Measurements from ENCODE around the gene MINAR2. TPM values are rescaled to one million over a fixed set of nuclear protein-coding genes. Genes with fewer than 3 reads are reported as not detected.
A peak's percentile ranks its signal among the peaks of the same experiment; 100 is the strongest.

The MINAR2 gene
- 0.34 TPM for total RNA-seq (ENCODE audit: unreplicated experiment)
- long read RNA-seq: 0 reads

GRCh38 chr5:129747572-129748407 lies at the start of gene MINAR2:
TSS of gene MINAR2 (plus strand) at chr5:129748094. CDS start at chr5:129748191, 97 bp downstream.
- DNase-seq: peak; percentile 19
- no peaks in the 10 kb centered on the region for H3K27me3 Mint-ChIP-seq (ENCODE audit: unreplicated experiment)
- peaks cover 8% of the 10 kb centered on the region for H3K4me1 Mint-ChIP-seq (ENCODE audit: low read depth, unreplicated experiment)
- H3K36me3 Mint-ChIP-seq (ENCODE audit: unreplicated experiment): no peaks in the 10 kb centered on the region
- H3K4me3 Mint-ChIP-seq (ENCODE audit: unreplicated experiment): no peak within 1 kb of the TSS
- H3K27ac Mint-ChIP-seq (ENCODE audit: unreplicated experiment): peak within 1 kb of the TSS; percentile 84
- H3K9me3 Mint-ChIP-seq (ENCODE audit: unreplicated experiment): no peaks in the 10 kb centered on the region
- TF ChIP-seq CTCF (IDR thresholded peaks at IDR 0.05; ENCODE audit: partially characterized antibody, unreplicated experiment): no peak

GRCh38 chr5:129698661-129699060 lies 49.2 kb upstream of the MINAR2 start:
- peak; percentile 31 for TF ChIP-seq CTCF (IDR thresholded peaks at IDR 0.05; ENCODE audit: partially characterized antibody, unreplicated experiment)
- DNase-seq: no peak

GRCh38 chr5:129716235-129716634 lies 31.7 kb upstream of the MINAR2 start:
- H3K9me3 Mint-ChIP-seq (ENCODE audit: unreplicated experiment): peaks cover 2% of the 10 kb centered on the region
- H3K4me1 Mint-ChIP-seq (ENCODE audit: low read depth, unreplicated experiment): no peaks in the 10 kb centered on the region
- no peak for DNase-seq
- no peak overlapping the region for H3K27ac Mint-ChIP-seq (ENCODE audit: unreplicated experiment)
- no peak overlapping the region for H3K4me3 Mint-ChIP-seq (ENCODE audit: unreplicated experiment)
- no peak for TF ChIP-seq CTCF (IDR thresholded peaks at IDR 0.05; ENCODE audit: partially characterized antibody, unreplicated experiment)
- no peaks in the 10 kb centered on the region for H3K36me3 Mint-ChIP-seq (ENCODE audit: unreplicated experiment)
- no peaks in the 10 kb centered on the region for H3K27me3 Mint-ChIP-seq (ENCODE audit: unreplicated experiment)

More at GRCh38 chr5:129698661-129699060, 49.2 kb upstream of the MINAR2 start:
- Mint-ChIP-seq H3K9me3 (ENCODE audit: unreplicated experiment) (peaks cover 1% of the 10 kb centered on the region), H3K4me1 (ENCODE audit: low read depth, unreplicated experiment) (no peaks in the 10 kb centered on the region), H3K36me3 (ENCODE audit: unreplicated experiment) (no peaks in the 10 kb centered on the region), H3K4me3 (ENCODE audit: unreplicated experiment) (no peak overlapping the region), H3K27ac (ENCODE audit: unreplicated experiment) (no peak overlapping the region), H3K27me3 (ENCODE audit: unreplicated experiment) (no peaks in the 10 kb centered on the region)

- no peak overlapping the region for H3K27ac Mint-ChIP-seq (ENCODE audit: unreplicated experiment)
- no peaks in the 10 kb centered on the region for H3K36me3 Mint-ChIP-seq (ENCODE audit: unreplicated experiment)
- H3K9me3 Mint-ChIP-seq (ENCODE audit: unreplicated experiment): peaks cover 2% of the 10 kb centered on the region
- H3K4me1 Mint-ChIP-seq (ENCODE audit: low read depth, unreplicated experiment): no peaks in the 10 kb centered on the region
- H3K27me3 Mint-ChIP-seq (ENCODE audit: unreplicated experiment): no peaks in the 10 kb centered on the region
- TF ChIP-seq CTCF (IDR thresholded peaks at IDR 0.05; ENCODE audit: partially characterized antibody, unreplicated experiment): no peak
- no peak for DNase-seq
- no peak overlapping the region for H3K4me3 Mint-ChIP-seq (ENCODE audit: unreplicated experiment)
These were observed 31.2 kb upstream of the MINAR2 start for GRCh38 chr5:129716651-129717050.

- peaks cover 2% of the 10 kb centered on the region for H3K9me3 Mint-ChIP-seq (ENCODE audit: unreplicated experiment)
- H3K4me3 Mint-ChIP-seq (ENCODE audit: unreplicated experiment): no peak overlapping the region
- no peak for TF ChIP-seq CTCF (IDR thresholded peaks at IDR 0.05; ENCODE audit: partially characterized antibody, unreplicated experiment)
- no peaks in the 10 kb centered on the region for H3K4me1 Mint-ChIP-seq (ENCODE audit: low read depth, unreplicated experiment)
- H3K27me3 Mint-ChIP-seq (ENCODE audit: unreplicated experiment): no peaks in the 10 kb centered on the region
- no peaks in the 10 kb centered on the region for H3K36me3 Mint-ChIP-seq (ENCODE audit: unreplicated experiment)
- no peak for DNase-seq
- no peak overlapping the region for H3K27ac Mint-ChIP-seq (ENCODE audit: unreplicated experiment)
These were observed 30.1 kb upstream of the MINAR2 start for GRCh38 chr5:129717751-129718310.
